GM23338 (cell line): ENCODE data around the gene SMAD9. TPM values are rescaled to one million over a fixed set of nuclear protein-coding genes. Genes with fewer than 3 reads are reported as not detected.

ENCODE experiments used
- ATAC-seq: fragments of 200-7000 bp; cut with Tn5 transposase; 3 replicates; pipeline ENCODE4 v1.9.1; 2020
- DNase-seq: peaks from one replicate; pipeline ENCODE4 v3.0.0-alpha.2; 2015; ENCODE audit warnings: low spot score
- H2AFZ ChIP-seq: fragments of 200-600 bp; sonication (generic); 2 replicates; pipeline ENCODE4 v1.8.0; 2016; ENCODE audit warnings: antibody characterized with exemption, mild to moderate bottlenecking, moderate library complexity
- H3F3A ChIP-seq: fragments of 200-600 bp; sonication (generic); replicated peaks from 2 replicates; pipeline ENCODE4 v1.8.0; 2017; ENCODE audit warnings: antibody characterized with exemption, mixed run types, low read depth
- H3K27ac ChIP-seq: fragments of 200-600 bp; sonication (generic); 2 replicates; pipeline ENCODE4 v1.6.1; 2016; ENCODE audit warnings: low read depth
- H3K27me3 ChIP-seq: fragments of 200-600 bp; sonication (generic); 2 replicates; pipeline ENCODE4 v1.8.0; 2016; ENCODE audit warnings: mild to moderate bottlenecking, mixed run types, moderate library complexity; ENCODE audit not compliant: insufficient read depth
- H3K36me3 ChIP-seq: fragments of 200-600 bp; sonication (generic); 2 replicates; pipeline ENCODE4 v1.8.0; 2016; ENCODE audit warnings: mild to moderate bottlenecking; ENCODE audit not compliant: insufficient read depth
- H3K4me1 ChIP-seq: fragments of 200-600 bp; sonication (generic); 2 replicates; pipeline ENCODE4 v1.8.0; 2016; ENCODE audit warnings: mild to moderate bottlenecking, moderate library complexity; ENCODE audit not compliant: insufficient read depth
- H3K4me2 ChIP-seq: fragments of 200-600 bp; sonication (generic); 2 replicates; pipeline ENCODE4 v1.7.1; 2017; ENCODE audit warnings: mixed run types
- H3K4me3 ChIP-seq: fragments of 200-600 bp; sonication (generic); 2 replicates; pipeline ENCODE4 v1.6.1; 2016; ENCODE audit warnings: mixed run types
- H3K79me2 ChIP-seq: fragments of 200-600 bp; sonication (generic); replicated peaks from 2 replicates; pipeline ENCODE4 v1.8.0; 2017; ENCODE audit warnings: mild to moderate bottlenecking; ENCODE audit not compliant: insufficient read depth
- H3K9me2 ChIP-seq: fragments of 200-600 bp; sonication (generic); 2 replicates; pipeline ENCODE4 v1.8.0; 2017; ENCODE audit not compliant: insufficient read depth
- H4K20me1 ChIP-seq: fragments of 200-600 bp; sonication (generic); replicated peaks from 2 replicates; pipeline ENCODE4 v1.8.0; 2017; ENCODE audit warnings: mild to moderate bottlenecking; ENCODE audit not compliant: insufficient read depth
- H3K27ac Mint-ChIP-seq: 2 replicates; pipeline ENCODE4 v1.8.0; 2020; ENCODE audit warnings: inconsistent platforms, mild to moderate bottlenecking, moderate library complexity, mixed read lengths
- H3K27me3 Mint-ChIP-seq: 3 replicates; pipeline ENCODE4 v1.8.0; 2022; ENCODE audit warnings: low read depth, mild to moderate bottlenecking, moderate library complexity, mixed read lengths, inconsistent platforms; ENCODE audit not compliant: insufficient read depth, poor library complexity
- H3K36me3 Mint-ChIP-seq: 3 replicates; pipeline ENCODE4 v1.8.0; 2021; ENCODE audit warnings: low read depth, mild to moderate bottlenecking, inconsistent platforms, moderate library complexity, mixed read lengths
- H3K4me1 Mint-ChIP-seq: 3 replicates; pipeline ENCODE4 v1.8.0; 2020; ENCODE audit warnings: mild to moderate bottlenecking, inconsistent platforms, mixed read lengths
- H3K4me3 Mint-ChIP-seq: 3 replicates; pipeline ENCODE4 v1.8.0; 2021; ENCODE audit warnings: moderate library complexity, mild to moderate bottlenecking, inconsistent platforms, mixed read lengths
- H3K9me3 Mint-ChIP-seq: 3 replicates; pipeline ENCODE4 v1.8.0; 2020; ENCODE audit warnings: moderate library complexity, mild to moderate bottlenecking, inconsistent platforms, mixed read lengths
- CREB1 ChIP-seq: fragments of 250-450 bp; sonication (Bioruptor Pico); IDR thresholded peaks from 2 replicates; pipeline ENCODE4 v1.5.0; 2020; ENCODE audit warnings: low read depth, mild to moderate bottlenecking, moderate library complexity
- CTCF ChIP-seq, 2 experiments: fragments of 200-600 bp in 1 of 2; sonication (generic) in 1 of 2; conservative IDR thresholded peaks; 2 replicates each; pipeline versions ENCODE4 v1.5.1 to v1.6.1; 2016 to 2017; ENCODE audit warnings: antibody characterized with exemption in 2 of 2, low read depth in 2 of 2, mild to moderate bottlenecking in 2 of 2, moderate library complexity in 1 of 2
- ETS1 ChIP-seq: IDR thresholded peaks from 2 replicates; pipeline ENCODE4 v1.6.1; 2016; ENCODE audit warnings: antibody characterized with exemption
- EZH2 ChIP-seq: fragments of 200-600 bp; sonication (generic); IDR thresholded peaks from one replicate; pipeline ENCODE4 v1.8.0; 2017; ENCODE audit warnings: antibody characterized with exemption, mild to moderate bottlenecking, low read depth; ENCODE audit not compliant: unreplicated experiment
- EZH2phosphoT487 ChIP-seq: fragments of 200-600 bp; sonication (generic); IDR thresholded peaks from one replicate; pipeline ENCODE4 v1.8.1; 2018; ENCODE audit warnings: antibody characterized with exemption; ENCODE audit not compliant: unreplicated experiment
- JUNB ChIP-seq: IDR thresholded peaks from one replicate; pipeline ENCODE4 v1.6.1; 2016; ENCODE audit warnings: antibody characterized with exemption; ENCODE audit not compliant: unreplicated experiment
- NANOG ChIP-seq: IDR thresholded peaks from 2 replicates; pipeline ENCODE4 v1.6.1; 2016; ENCODE audit warnings: antibody characterized with exemption, borderline replicate concordance
- POLR2AphosphoS5 ChIP-seq: IDR thresholded peaks from 2 replicates; pipeline ENCODE4 v1.6.1; 2016; ENCODE audit warnings: antibody characterized with exemption, low read depth
- REST ChIP-seq: IDR thresholded peaks from one replicate; pipeline ENCODE4 v1.6.1; 2018; ENCODE audit warnings: antibody characterized with exemption; ENCODE audit not compliant: unreplicated experiment
- STAT1 ChIP-seq: IDR thresholded peaks from one replicate; pipeline ENCODE4 v1.6.1; 2016; ENCODE audit warnings: antibody characterized with exemption; ENCODE audit not compliant: unreplicated experiment
- ZNF114 ChIP-seq: fragments of 250-450 bp; sonication (Bioruptor Pico); IDR thresholded peaks from 2 replicates; pipeline ENCODE4 v1.5.0; 2020; ENCODE audit warnings: mild to moderate bottlenecking, moderate library complexity
- ZNF331 ChIP-seq: fragments of 250-450 bp; sonication (Bioruptor Pico); IDR thresholded peaks from 2 replicates; pipeline ENCODE4 v1.5.0; 2020; ENCODE audit warnings: low read depth, mild to moderate bottlenecking, moderate library complexity
- ZNF462 ChIP-seq: fragments of 250-450 bp; sonication (Bioruptor Pico); IDR thresholded peaks from 2 replicates; pipeline ENCODE4 v1.5.0; 2020; ENCODE audit warnings: mild to moderate bottlenecking, moderate library complexity
- polyA plus RNA-seq: library from polyadenylated mRNA; unstranded; fragments of >200 nt; fragmentation: Nextera tagmentation; extraction: Ambion mirVana; gene quantifications from 2 replicates; pipeline ENCODE4 v1.2.1, GENCODE V29; 2016
- total RNA-seq: library from RNA; depleted of rRNA; stranded (reverse); fragments of >200 nt; shearing (Covaris generic); gene quantifications from 2 replicates; pipeline ENCODE4 v1.2.3, GENCODE V29; 2014

SMAD9 gene
- total and polyA plus RNA-seq, 2 experiments from 2014 or later, result 0.95 to 1.3 TPM

GRCh38 chr13:36959456-36960116 lies 39.5 kb upstream of the SMAD9 start:
- H4K20me1 ChIP-seq, result 0 out of 2 replicates have a peak, but pooled peaks cover 1% of the 10 kb centered on the region
- no peaks in the 10 kb centered on the region for H3K4me1 ChIP-seq
- no peak overlapping the region for H2AFZ ChIP-seq
- no peaks in the 10 kb centered on the region for H3K9me2 ChIP-seq
- H3K4me1 Mint-ChIP-seq, result peaks cover 5% of the 10 kb centered on the region; the same call in 2 of the 3 replicates
- no peaks in the 10 kb centered on the region for H3K36me3 ChIP-seq
- no peaks in the 10 kb centered on the region for H3F3A ChIP-seq
- H3K9me3 Mint-ChIP-seq, result no peaks in the 10 kb centered on the region
- DNase-seq (no peak), ATAC-seq (no peak)
- no peak overlapping the region for H3K4me3 ChIP-seq
- peaks cover 11% of the 10 kb centered on the region for H3K36me3 Mint-ChIP-seq
- H3K4me3 Mint-ChIP-seq, result no peak overlapping the region
- no peak overlapping the region for H3K4me2 ChIP-seq
- no peak overlapping the region for H3K27ac ChIP-seq
- H3K27me3 Mint-ChIP-seq, result peaks cover 2% of the 10 kb centered on the region
- H3K27me3 ChIP-seq, result no peaks in the 10 kb centered on the region
- no peak for TF ChIP-seq NANOG
- TF ChIP-seq ZNF462 (CRISPR knock-in tag), result no peak
- TF ChIP-seq POLR2AphosphoS5, result no peak
- no peak for TF ChIP-seq EZH2
- TF ChIP-seq CTCF (conservative IDR thresholded peaks at IDR 0.05; ENCODE audit: low read depth in 2 of 2), result no peak
- no peak for TF ChIP-seq CREB1 (CRISPR knock-in tag)
- TF ChIP-seq EZH2phosphoT487, result no peak
- TF ChIP-seq JUNB, result no peak
- TF ChIP-seq REST, result no peak
- no peak for TF ChIP-seq ZNF114 (CRISPR knock-in tag)
- no peak for TF ChIP-seq ETS1
- TF ChIP-seq ZNF331, result no peak
- no peak for TF ChIP-seq STAT1
- H3K27ac Mint-ChIP-seq, result no peak overlapping the region
- H3K79me2 ChIP-seq, result no peaks in the 10 kb centered on the region
